DOHH2 (cell line): ENCODE results near the gene SPECC1L.

Experiments
- H3F3A ChIP-seq: fragments of 200-600 bp; sonication (generic), shearing (Covaris generic); 2 replicates; pipeline ENCODE4 v1.6.0; 2016; ENCODE audit warnings: antibody characterized with exemption, mild to moderate bottlenecking; ENCODE audit not compliant: control insufficient read depth, insufficient read depth
- H3K27ac ChIP-seq: fragments of 200-600 bp; sonication (generic); 2 replicates; pipeline ENCODE4 v1.5.1; 2014; ENCODE audit warnings: low read depth, mild to moderate bottlenecking, low read length, moderate library complexity
- H3K27me3 ChIP-seq: fragments of 200-600 bp; sonication (generic); 2 replicates; pipeline ENCODE4 v1.6.1; 2014; ENCODE audit warnings: mild to moderate bottlenecking, low read length, mixed read lengths; ENCODE audit not compliant: control insufficient read depth
- H3K36me3 ChIP-seq: fragments of 200-600 bp; sonication (generic); 2 replicates; pipeline ENCODE4 v1.6.1; 2014; ENCODE audit warnings: mild to moderate bottlenecking, low read length, moderate library complexity, mixed read lengths; ENCODE audit not compliant: control insufficient read depth
- H3K4me1 ChIP-seq: fragments of 200-600 bp; sonication (generic); 2 replicates; pipeline ENCODE4 v1.6.1; 2014; ENCODE audit warnings: mild to moderate bottlenecking, low read length, mixed read lengths; ENCODE audit not compliant: control insufficient read depth
- H3K4me2 ChIP-seq: fragments of 200-600 bp; sonication (generic); 2 replicates; pipeline ENCODE4 v1.6.0; 2014; ENCODE audit warnings: mild to moderate bottlenecking, low read length, moderate library complexity
- H3K4me3 ChIP-seq: fragments of 200-600 bp; sonication (generic); 2 replicates; pipeline ENCODE4 v1.5.1; 2014; ENCODE audit warnings: mild to moderate bottlenecking, low read length, mixed read lengths
- H3K79me2 ChIP-seq: fragments of 200-600 bp; sonication (generic); 2 replicates; pipeline ENCODE4 v1.6.1; 2014; ENCODE audit warnings: mild to moderate bottlenecking, low read length, mixed read lengths; ENCODE audit not compliant: control insufficient read depth
- H3K9me2 ChIP-seq: fragments of 200-600 bp; sonication (generic); replicated peaks from 2 replicates; pipeline ENCODE4 v1.6.1; 2014; ENCODE audit warnings: mild to moderate bottlenecking, low read length, mixed read lengths; ENCODE audit not compliant: control insufficient read depth
- H3K9me3 ChIP-seq: fragments of 200-600 bp; sonication (generic); 2 replicates; pipeline ENCODE4 v1.6.1; 2014; ENCODE audit warnings: antibody characterized with exemption, low read length, mixed read lengths; ENCODE audit not compliant: control insufficient read depth, insufficient read depth
- H4K20me1 ChIP-seq: fragments of 200-600 bp; sonication (generic); 2 replicates; pipeline ENCODE4 v1.6.0; 2014; ENCODE audit warnings: low read depth, mild to moderate bottlenecking, antibody characterized with exemption, low read length, moderate library complexity; ENCODE audit not compliant: control insufficient read depth, insufficient read depth
- CTCF ChIP-seq: fragments of 200-600 bp; sonication (generic); IDR thresholded peaks from one replicate; pipeline ENCODE4 v1.5.1; 2014; ENCODE audit warnings: antibody characterized with exemption, mild to moderate bottlenecking, low read depth, low read length; ENCODE audit not compliant: poor library complexity, severe bottlenecking
- EZH2phosphoT487 ChIP-seq: fragments of 200-600 bp; sonication (generic); IDR thresholded peaks from 2 replicates; pipeline ENCODE4 v1.6.1; 2017; ENCODE audit warnings: borderline replicate concordance, mild to moderate bottlenecking, antibody characterized with exemption, low read length, moderate library complexity, mixed read lengths

SPECC1L gene

GRCh38 chr22:24410110-24410856 is 139.7 kb downstream of the SPECC1L start:
- Histone ChIP-seq H3K36me3 (peaks cover 48% of the 10 kb centered on the region), H3K4me1 (peaks cover 7% of the 10 kb centered on the region), H3F3A (no peaks in the 10 kb centered on the region), H3K27me3 (no peaks in the 10 kb centered on the region), H3K9me2 (no peaks in the 10 kb centered on the region), H3K27ac (no peak overlapping the region), H3K4me3 (no peak overlapping the region), H3K4me2 (no peak overlapping the region), H3K9me3 (no peaks in the 10 kb centered on the region), H3K79me2 (no peaks in the 10 kb centered on the region), H4K20me1 (no peaks in the 10 kb centered on the region)
- TF ChIP-seq EZH2phosphoT487 (no peak), CTCF (no peak)

- no peaks in the 10 kb centered on the region for H3F3A ChIP-seq
- H3K27me3 ChIP-seq: no peaks in the 10 kb centered on the region
- H3K27ac ChIP-seq: no peak overlapping the region
- H3K9me3 ChIP-seq: no peaks in the 10 kb centered on the region
- H3K9me2 ChIP-seq: no peaks in the 10 kb centered on the region
- TF ChIP-seq CTCF: no peak
- H3K4me1 ChIP-seq: no peaks in the 10 kb centered on the region
- H4K20me1 ChIP-seq: no peaks in the 10 kb centered on the region
- no peaks in the 10 kb centered on the region for H3K79me2 ChIP-seq
- H3K4me2 ChIP-seq: no peak overlapping the region
- H3K4me3 ChIP-seq: no peak overlapping the region
- peaks cover 54% of the 10 kb centered on the region for H3K36me3 ChIP-seq
These were observed 140.8 kb downstream of the SPECC1L start for GRCh38 chr22:24411256-24412004.

GRCh38 chr22:24412274-24412673 is 141.6 kb downstream of the SPECC1L start:
- Histone ChIP-seq H3K4me2 (no peak overlapping the region), H3K9me3 (no peaks in the 10 kb centered on the region), H3K27ac (no peak overlapping the region), H3K4me3 (no peak overlapping the region), H3K36me3 (peaks cover 52% of the 10 kb centered on the region), H3F3A (no peaks in the 10 kb centered on the region), H3K4me1 (no peaks in the 10 kb centered on the region), H3K79me2 (no peaks in the 10 kb centered on the region), H3K27me3 (no peaks in the 10 kb centered on the region), H4K20me1 (no peaks in the 10 kb centered on the region), H3K9me2 (no peaks in the 10 kb centered on the region)
- TF ChIP-seq EZH2phosphoT487: no peak
- no peak for TF ChIP-seq CTCF
